Measurements from ENCODE around the gene PHACTR3. TPM values are rescaled to one million over a fixed set of nuclear protein-coding genes. Genes with fewer than 3 reads are reported as not detected.

PHACTR3 gene
- polyA plus RNA-seq, 2 of the 4 experiments (the other 2 are of a cell fraction): not detected

GRCh38 chr20:59788811-59789397, 184.6 kb downstream of the PHACTR3 start (continued):
- TF ChIP-seq TFCP2L1 (CRISPR knock-in tag; IDR thresholded peaks at IDR 0.05) (no peak), RFX5 (IDR thresholded peaks at IDR 0.05) (no peak), HEYL (CRISPR knock-in tag; IDR thresholded peaks at IDR 0.05) (no peak), USF2 (IDR thresholded peaks at IDR 0.05) (no peak), ESRRA (IDR thresholded peaks at IDR 0.05; ENCODE audit: borderline replicate concordance, low read length) (no peak), CHD4 (IDR thresholded peaks at IDR 0.05; ENCODE audit: borderline replicate concordance) (no peak)

GRCh38 chr20:59789686-59790085, 185.3 kb downstream of the PHACTR3 start:
- no peak for TF ChIP-seq CBX8 (IDR thresholded peaks at IDR 0.05)
- TF ChIP-seq RCOR1 (IDR thresholded peaks at IDR 0.05; ENCODE audit: low read depth, low read length): no peak
- no peak for TF ChIP-seq NFE2L2 (conservative IDR thresholded peaks at IDR 0.05; ENCODE audit: low read length)
- no peak for TF ChIP-seq BCL3 (IDR thresholded peaks at IDR 0.05)
- no peak for TF ChIP-seq REST (IDR thresholded peaks at IDR 0.05)
- TF ChIP-seq HEYL (CRISPR knock-in tag; IDR thresholded peaks at IDR 0.05): no peak
- no peak for TF ChIP-seq KDM5A (IDR thresholded peaks at IDR 0.05)
- no peak for TF ChIP-seq PHF8 (IDR thresholded peaks at IDR 0.05; ENCODE audit: borderline replicate concordance, low read depth)
- TF ChIP-seq ZC3H11A (IDR thresholded peaks at IDR 0.05): no peak
- no peak for TF ChIP-seq HOXB13 (CRISPR knock-in tag; IDR thresholded peaks at IDR 0.05; ENCODE audit: low read depth)
- no peak for TF ChIP-seq FOSB (CRISPR knock-in tag; IDR thresholded peaks at IDR 0.05)
- TF ChIP-seq TP53 (CRISPR knock-in tag; IDR thresholded peaks at IDR 0.05): no peak
- no peak for TF ChIP-seq CHD2 (IDR thresholded peaks at IDR 0.05; ENCODE audit: low read length, partially characterized antibody)
- no peak for TF ChIP-seq ELK1 (IDR thresholded peaks at IDR 0.05; ENCODE audit: low read depth, low read length)
- no peak for TF ChIP-seq MAFK (IDR thresholded peaks at IDR 0.05; ENCODE audit: partially characterized antibody)
- no peak for TF ChIP-seq EHMT2 (IDR thresholded peaks at IDR 0.05; ENCODE audit: low read depth)
- TF ChIP-seq ATOH8 (CRISPR knock-in tag; IDR thresholded peaks at IDR 0.05; ENCODE audit: low read depth): no peak
- TF ChIP-seq CTCF (IDR thresholded peaks at IDR 0.05): no peak
- no peak for TF ChIP-seq HMGXB4 (CRISPR knock-in tag; IDR thresholded peaks at IDR 0.05; ENCODE audit: borderline replicate concordance)
- TF ChIP-seq CHD4 (IDR thresholded peaks at IDR 0.05; ENCODE audit: borderline replicate concordance): no peak
- CTCF ChIA-PET: interaction anchor here (1.1 kb wide), 1 partner anchor 11 kb away, joined by 3 read pairs; no protein-coding TSS in a partner anchor
- POLR2A ChIA-PET: no interaction called here
- DNase-seq (ENCODE audit: low read depth in 1 of 2, low spot score in 1 of 2) (no peak), ATAC-seq (no peak), FAIRE-seq (no peak)
- 3% methylated on average over 2 of the region's 2 CpGs for WGBS (ENCODE audit: missing lambda C conversion rate)
- Histone ChIP-seq H3K4me2 (no peak overlapping the region), H3K27ac (no peak overlapping the region), H3K4me3 (no peak overlapping the region), H3K4me1 (no peaks in the 10 kb centered on the region), H3K9me3 (peaks cover 5% of the 10 kb centered on the region; the same call in 2 of the 3 replicates)

All from A549 (cell line).